ENCODE results near the gene SOCS1. TPM values are rescaled to one million over a fixed set of nuclear protein-coding genes. Genes with fewer than 3 reads are reported as not detected.

The SOCS1 gene
- total RNA-seq, 1 donor from 2014 or later, result 2.7 TPM

DNA sequence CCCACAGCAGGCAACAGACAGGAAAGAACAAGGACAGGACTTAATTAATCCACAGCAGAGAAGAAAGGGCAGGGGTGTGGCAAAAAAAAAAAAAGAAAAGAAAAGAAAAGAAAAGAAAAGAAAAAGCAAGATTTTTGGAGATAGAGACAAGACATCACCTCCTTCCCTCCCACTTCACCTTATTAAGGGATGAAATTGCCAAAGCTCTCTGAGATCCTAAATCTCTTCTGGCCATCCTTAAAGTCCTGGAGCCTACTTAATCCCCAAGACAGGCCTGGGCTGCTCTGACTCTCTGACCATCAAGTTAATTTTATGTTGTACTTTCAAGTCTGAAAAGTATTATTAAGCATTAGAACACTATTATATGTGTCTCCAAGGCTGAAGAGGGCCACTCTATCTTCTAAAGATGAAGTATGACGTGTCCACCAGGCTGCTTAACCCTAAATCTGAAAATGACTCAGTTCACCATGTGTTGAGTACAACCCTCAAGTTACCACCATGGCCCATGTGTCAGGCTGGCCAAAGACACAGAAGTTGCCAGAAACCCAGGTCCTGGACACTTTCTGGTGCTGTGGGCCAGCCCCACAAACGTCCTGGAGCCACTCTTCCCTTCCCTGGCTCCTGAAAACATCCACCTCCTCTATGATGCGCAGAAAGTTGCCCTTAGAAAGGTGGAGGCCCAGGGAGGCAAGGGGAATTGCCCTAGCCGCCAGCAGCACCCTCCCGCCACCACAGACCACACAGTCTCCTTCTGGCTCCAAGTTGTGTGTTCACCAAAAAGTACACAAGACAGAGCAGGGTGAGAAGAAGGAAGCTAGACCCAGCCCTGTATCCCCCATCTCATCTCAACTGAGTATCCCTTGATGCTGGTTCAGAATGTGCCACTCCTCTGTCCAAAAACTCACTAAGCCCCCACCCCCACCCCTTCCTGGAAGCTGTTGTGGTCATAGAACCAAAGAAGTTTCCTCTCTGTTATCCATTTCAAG lies 2.7 kb downstream of the SOCS1 start:
- TF ChIP-seq, protein P1, sequence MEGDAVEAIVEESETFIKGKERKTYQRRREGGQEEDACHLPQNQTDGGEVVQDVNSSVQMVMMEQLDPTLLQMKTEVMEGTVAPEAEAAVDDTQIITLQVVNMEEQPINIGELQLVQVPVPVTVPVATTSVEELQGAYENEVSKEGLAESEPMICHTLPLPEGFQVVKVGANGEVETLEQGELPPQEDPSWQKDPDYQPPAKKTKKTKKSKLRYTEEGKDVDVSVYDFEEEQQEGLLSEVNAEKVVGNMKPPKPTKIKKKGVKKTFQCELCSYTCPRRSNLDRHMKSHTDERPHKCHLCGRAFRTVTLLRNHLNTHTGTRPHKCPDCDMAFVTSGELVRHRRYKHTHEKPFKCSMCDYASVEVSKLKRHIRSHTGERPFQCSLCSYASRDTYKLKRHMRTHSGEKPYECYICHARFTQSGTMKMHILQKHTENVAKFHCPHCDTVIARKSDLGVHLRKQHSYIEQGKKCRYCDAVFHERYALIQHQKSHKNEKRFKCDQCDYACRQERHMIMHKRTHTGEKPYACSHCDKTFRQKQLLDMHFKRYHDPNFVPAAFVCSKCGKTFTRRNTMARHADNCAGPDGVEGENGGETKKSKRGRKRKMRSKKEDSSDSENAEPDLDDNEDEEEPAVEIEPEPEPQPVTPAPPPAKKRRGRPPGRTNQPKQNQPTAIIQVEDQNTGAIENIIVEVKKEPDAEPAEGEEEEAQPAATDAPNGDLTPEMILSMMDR (IDR thresholded peaks at IDR 0.05), result no peak
- no peaks in the 10 kb centered on the region for H3K36me3 Mint-ChIP-seq (ENCODE audit: low read depth)
- peaks cover 21% of the 10 kb centered on the region for H3K4me1 Mint-ChIP-seq (ENCODE audit: low read depth)
- no peak overlapping the region for H3K27ac Mint-ChIP-seq (ENCODE audit: unreplicated experiment)
- no peak for DNase-seq (ENCODE audit: low spot score)
- H3K27me3 Mint-ChIP-seq (ENCODE audit: low read depth), result no peaks in the 10 kb centered on the region
- H3K4me3 Mint-ChIP-seq (ENCODE audit: unreplicated experiment), result peak overlapping the region; percentile 42
- no peaks in the 10 kb centered on the region for H3K9me3 Mint-ChIP-seq (ENCODE audit: low read depth)

DNA sequence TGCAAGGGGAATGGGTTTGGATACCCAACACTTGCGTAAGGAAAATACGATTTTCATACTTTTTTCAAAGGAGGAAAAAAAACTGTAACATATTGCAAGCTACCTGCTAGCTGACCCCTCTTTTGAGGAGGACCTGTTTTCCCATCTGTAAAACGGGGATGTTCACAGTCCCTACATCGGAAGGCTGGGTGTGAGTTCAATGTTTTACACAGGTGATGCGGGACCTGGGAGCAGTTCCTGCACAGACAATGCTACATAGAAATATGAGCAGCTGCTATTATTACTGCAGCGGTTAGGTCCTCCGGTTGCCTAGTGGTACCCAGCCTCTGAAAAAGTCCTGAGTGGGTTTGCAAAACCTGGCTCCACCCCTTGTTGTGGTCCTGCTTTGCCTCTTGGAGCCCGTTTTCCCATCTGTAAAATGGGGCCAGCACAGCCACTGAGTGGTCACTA lies 3.5 kb downstream of the SOCS1 start:
- Mint-ChIP-seq H3K27ac (ENCODE audit: unreplicated experiment) (no peak overlapping the region), H3K4me3 (ENCODE audit: unreplicated experiment) (no peak overlapping the region)
- DNase-seq (ENCODE audit: low spot score), result no peak

DNA sequence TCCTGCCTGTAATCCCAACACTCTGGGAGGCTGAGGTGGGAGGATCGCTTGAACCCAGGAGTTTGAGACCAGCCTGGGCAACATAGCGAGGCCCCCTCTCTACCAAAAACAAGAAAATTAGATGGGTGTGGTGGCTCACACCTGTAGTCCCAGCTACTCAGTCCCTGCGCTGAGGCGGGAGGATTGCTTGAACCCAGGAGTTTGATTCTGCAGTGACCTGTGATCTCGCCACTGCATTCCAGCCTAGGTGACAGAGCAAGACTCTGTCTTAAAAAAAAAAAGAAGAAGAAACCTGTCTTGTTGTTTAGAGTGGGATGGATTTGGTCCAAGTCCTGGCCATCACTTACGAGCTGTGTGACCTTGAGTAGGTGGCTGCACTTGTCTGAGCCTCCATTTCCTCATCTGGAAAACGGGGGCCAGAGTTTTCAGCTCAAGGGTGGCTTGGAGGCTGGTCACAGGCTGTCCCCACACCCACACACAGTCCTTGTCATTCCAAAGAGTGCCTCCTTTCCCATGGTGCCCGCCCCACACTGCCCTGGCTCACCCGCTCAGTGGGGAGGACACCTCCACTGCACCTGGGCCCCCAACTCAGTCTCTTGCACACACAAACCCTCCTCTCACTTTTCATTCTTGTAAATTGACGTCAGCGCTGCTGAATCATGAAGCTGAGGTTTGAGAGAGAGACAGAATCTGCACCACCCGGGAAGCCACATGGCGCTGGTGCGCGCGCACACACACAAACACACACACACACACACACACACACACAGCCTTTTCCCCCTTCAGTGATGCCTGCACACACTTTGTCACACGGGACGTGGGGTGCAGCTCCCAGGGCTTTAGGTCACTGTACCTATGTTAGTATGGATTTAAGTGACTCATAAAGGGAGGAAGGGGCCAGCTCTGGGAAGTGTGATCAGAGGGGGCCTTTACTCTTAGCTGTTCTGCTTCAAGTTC lies 4.2 kb downstream of the SOCS1 start:
- Mint-ChIP-seq H3K27me3 (ENCODE audit: low read depth) (no peaks in the 10 kb centered on the region), H3K36me3 (ENCODE audit: low read depth) (no peaks in the 10 kb centered on the region), H3K9me3 (ENCODE audit: low read depth) (no peaks in the 10 kb centered on the region), H3K4me1 (ENCODE audit: low read depth) (peaks cover 14% of the 10 kb centered on the region), H3K4me3 (ENCODE audit: unreplicated experiment) (no peak overlapping the region), H3K27ac (ENCODE audit: unreplicated experiment) (no peak overlapping the region)
- TF ChIP-seq, protein P1 (IDR thresholded peaks at IDR 0.05), result no peak
- DNase-seq (ENCODE audit: low spot score), result no peak

More for the DNA sequence above, 3.5 kb downstream of the SOCS1 start:
- Mint-ChIP-seq H3K27me3 (ENCODE audit: low read depth) (no peaks in the 10 kb centered on the region), H3K9me3 (ENCODE audit: low read depth) (no peaks in the 10 kb centered on the region), H3K36me3 (ENCODE audit: low read depth) (no peaks in the 10 kb centered on the region), H3K4me1 (ENCODE audit: low read depth) (peaks cover 21% of the 10 kb centered on the region)
- TF ChIP-seq, protein P1 (IDR thresholded peaks at IDR 0.05), result no peak

DNA sequence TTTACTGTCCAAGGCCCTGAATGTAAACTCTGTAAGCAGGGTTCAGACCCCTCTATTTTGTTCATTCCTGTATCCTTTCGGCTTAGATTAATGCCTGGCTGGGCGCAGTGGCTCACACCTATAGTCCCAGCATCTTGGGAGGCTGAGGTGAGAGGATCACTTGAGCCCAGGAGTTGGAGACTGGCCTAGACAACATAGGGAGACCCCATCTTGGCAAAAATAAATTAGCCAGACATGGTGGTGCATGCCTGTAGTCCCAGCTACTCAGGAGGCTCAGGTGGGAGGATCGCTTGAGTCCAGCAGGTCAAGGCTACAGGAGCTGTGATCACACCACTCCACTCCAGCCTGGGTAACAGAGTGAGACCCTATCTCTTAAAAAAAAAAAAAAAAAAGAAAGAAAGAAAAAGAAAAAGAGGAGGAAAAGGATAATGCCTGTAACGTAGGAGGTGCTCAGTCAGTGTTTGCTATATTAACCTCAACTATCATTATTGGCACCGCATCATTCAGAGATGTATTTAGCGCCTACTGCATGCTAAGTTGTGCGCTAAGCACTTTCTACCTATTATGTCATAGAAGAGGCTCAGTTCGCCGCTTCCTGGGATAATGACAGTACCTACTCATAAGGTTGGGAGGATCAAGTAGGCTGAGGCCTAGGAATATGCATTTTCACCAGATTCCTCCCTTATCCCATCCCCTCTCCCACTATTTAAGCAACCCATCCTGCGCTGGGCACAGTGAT lies 5.0 kb downstream of the SOCS1 start:
- Mint-ChIP-seq H3K9me3 (ENCODE audit: low read depth) (no peaks in the 10 kb centered on the region), H3K27me3 (ENCODE audit: low read depth) (no peaks in the 10 kb centered on the region), H3K4me3 (ENCODE audit: unreplicated experiment) (no peak overlapping the region), H3K36me3 (ENCODE audit: low read depth) (no peaks in the 10 kb centered on the region), H3K4me1 (ENCODE audit: low read depth) (peaks cover 14% of the 10 kb centered on the region), H3K27ac (ENCODE audit: unreplicated experiment) (no peak overlapping the region)
- TF ChIP-seq, protein P1 (IDR thresholded peaks at IDR 0.05), result no peak
- DNase-seq (ENCODE audit: low spot score), result no peak

Measured in chondrocyte (in vitro differentiated cells).